CD4-positive, alpha-beta T cell treated with Interleukin-15 for 1 hour (primary cell): Measurements from ENCODE around the gene BORCS5.
A peak's percentile ranks its signal among the peaks of the same experiment; 100 is the strongest.
"Not testable (repeated sequence)": the region's sequence is repeated elsewhere in the genome, so short reads cannot be mapped to it uniquely, and the experiment has no call there.

ENCODE experiments used
- DNase-seq: peaks from one replicate; pipeline ENCODE4 v3.0.0-alpha.2; 2020

BORCS5 gene

GRCh38 chr12:12466157-12466556 is 109.3 kb downstream of the BORCS5 start:
- DNase-seq: peak; percentile 87

DNA sequence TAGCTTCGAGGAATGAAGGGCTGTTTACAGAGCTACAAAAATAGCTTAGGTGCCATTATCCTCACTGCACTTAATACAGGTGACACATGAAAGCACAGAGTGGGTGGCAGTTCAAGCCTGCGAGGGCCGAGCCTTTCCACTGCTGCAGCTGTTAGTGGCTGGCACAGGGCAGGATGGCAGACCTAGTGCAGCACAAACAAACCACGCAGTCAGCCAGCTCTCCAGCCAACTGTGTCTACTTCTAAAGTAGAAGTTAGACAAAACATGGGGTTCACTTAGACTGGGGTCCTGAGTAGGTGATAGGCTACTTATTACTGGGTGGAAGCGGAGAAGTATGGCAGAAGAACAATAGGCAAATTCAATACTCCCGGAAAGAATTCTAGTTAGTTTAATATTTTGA is 110.4 kb downstream of the BORCS5 start:
- peak; percentile 52 for DNase-seq

GRCh38 chr12:12467688-12468261 is 110.9 kb downstream of the BORCS5 start:
- peak; percentile 70 for DNase-seq

GRCh38 chr12:12468575-12468974 is 111.7 kb downstream of the BORCS5 start:
- DNase-seq: no peak

DNA sequence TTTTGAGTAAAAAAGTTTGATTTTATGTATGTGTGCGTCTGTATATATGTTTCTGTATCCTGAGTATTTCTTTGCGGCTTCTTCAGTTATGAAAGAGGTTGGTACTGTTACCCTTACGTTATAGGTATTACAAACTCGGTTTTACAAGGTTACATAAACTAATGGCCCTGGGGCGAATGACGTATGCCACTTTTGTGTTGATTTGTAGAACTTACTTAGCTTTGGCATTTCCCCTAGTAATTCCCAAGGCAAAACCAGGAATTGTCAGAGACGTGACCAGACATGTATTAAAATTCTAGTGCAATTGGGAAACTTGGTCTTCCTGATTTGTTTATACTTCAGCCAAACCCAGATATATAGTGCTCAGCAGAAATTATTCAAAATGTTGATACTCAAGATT is 112.5 kb downstream of the BORCS5 start:
- no peak for DNase-seq

DNA sequence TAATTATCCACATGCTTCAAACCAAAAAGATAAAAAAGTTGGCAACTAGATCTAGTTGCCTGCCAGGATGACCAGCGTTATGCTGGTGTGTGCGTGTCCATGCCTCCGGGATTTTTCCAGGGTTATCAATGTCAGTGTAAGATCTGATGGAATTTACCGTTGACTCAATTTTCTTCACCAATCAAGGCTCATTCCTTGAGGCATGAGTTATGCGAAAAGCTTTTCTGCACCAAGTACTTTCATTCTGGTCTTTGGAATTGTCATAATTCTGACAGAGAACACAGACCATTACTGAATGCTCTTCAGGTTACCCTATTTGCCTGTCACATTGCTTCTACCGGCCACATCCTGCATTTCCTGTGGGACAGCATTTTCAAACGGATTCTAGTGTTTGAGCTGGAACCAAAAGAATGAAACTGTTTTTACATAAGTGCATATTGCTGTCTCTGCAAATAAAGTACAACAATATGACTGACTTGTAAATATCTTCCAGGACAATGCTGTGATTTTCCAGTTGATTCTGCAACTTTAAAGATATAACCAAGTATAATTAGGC is 114.0 kb downstream of the BORCS5 start:
- DNase-seq: no peak

DNA sequence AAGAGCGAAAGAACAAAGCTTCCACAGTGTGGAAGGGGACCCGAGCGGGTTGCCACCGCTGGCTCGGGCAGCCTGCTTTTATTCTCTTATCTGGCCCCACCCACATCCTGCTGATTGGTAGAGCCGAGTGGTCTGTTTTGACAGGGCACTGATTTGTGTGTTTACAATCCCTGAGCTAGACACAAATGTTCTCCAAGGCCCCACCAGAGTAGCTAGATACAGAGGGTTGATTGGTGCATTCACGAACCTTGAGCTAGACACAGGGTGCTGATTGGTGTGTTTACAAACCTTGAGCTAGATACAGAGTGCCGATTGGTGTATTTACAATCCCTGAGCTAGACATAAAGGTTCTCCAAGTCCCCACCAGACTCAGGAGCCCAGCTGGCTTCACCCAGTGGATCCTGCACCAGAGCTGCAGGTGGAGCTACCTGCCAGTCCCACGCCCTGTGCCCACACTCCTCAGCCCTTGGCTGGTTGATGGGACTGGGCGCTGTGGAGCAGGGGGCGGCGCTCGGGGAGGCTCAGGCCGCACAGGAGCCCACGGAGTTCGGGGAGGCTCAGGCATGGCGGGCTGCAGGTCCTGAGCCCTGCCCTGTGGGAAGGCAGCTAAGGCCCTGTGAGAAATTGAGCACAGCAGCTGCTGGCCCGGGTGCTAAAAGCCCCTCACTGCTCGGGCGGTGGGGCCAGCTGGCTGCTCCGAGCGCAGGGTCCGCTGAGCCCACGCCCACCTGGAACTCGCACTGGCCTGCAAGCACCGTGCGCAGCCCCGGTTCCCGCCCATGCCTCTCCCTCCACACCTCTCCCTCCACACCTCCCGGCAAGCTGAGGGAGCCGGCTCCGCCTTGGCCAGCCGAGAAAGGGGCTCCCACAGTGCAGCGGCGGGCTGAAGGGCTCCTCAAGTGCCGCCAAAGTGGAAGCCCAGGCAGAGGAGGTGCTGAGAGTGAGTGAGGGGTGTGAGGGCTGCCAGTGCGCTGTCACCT is 115.4 kb downstream of the BORCS5 start:
- not testable (repeated sequence) for DNase-seq

- no peak for DNase-seq
These were observed 116.3 kb downstream of the BORCS5 start for GRCh38 chr12:12473223-12473622.

DNA sequence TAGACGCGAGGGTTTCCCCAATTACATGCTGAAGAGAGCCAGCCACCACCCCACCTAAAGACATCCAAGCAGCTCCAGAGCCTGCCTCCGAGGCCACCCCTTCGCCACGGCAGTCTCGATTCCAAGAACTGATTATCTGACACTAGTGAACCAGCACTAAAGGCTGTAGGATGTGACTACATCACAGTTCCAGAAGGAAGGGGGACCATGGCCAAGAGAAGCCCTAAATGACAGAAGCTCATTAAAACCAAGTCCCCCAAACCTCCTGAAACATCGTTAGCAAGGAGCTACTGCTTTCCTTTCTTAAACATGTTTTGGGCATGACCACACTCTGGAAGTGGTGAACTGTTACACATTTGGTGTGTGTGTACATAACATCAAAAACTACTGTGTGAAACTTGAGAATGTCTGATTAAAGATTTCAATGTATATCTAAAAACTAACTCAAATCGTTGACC is 117.6 kb downstream of the BORCS5 start:
- peak; percentile 68 for DNase-seq

GRCh38 chr12:12474931-12475795 is 118.3 kb downstream of the BORCS5 start:
- peak; percentile 62 for DNase-seq

DNA sequence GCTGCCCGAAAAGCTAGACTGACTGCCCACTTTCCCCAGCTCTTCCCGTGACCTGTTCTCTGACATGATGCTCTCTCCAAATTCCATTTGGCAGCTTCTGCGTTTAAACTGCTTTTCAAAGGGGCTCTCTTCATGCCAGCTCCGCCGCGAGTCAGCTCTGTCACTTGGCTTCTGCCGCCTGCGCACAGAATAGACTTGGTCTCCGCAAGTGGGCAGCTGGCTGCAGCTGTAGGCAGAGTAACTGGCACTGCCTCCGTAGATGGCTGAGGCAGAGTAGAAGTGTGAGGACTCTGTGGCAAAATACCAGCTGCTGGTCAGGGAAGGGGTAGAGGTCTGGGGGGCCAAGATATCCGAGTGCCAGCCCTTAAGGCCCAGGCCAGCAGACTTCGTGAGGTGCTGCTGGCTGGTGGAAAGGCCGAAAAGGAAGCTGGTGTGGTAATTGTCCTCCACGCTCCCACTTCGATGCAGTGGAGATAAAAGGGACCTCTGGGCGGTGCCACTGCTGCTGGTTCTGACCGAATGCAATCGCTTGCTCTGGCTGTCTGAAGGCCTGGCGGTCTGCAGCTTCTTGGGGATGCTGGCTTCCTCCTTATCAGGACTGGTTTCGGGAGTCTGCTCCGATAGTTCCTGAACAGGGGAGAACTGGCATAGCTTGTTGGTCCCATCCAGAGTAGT is 120.1 kb downstream of the BORCS5 start:
- no peak for DNase-seq

- DNase-seq: no peak
These were observed 120.6 kb downstream of the BORCS5 start for GRCh38 chr12:12477532-12477890.

DNA sequence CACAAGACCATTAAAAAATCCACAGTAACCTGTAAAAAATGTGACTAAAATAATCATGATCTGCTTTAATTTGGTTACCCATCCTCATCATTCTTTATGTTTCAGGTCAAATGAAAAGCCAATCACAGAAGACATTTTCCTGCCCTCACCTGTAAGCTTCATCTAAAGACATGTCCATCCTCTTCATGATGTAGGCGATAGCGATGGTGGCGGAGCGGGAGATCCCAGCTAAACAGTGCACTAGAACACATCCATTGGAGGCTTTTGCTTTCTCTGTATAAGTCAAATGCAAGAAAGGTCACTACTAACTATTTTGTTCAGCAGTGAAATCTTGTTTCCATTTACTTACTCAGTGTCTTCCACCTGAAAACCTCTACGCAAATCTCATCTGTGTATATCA is 123.2 kb downstream of the BORCS5 start:
- no peak for DNase-seq

GRCh38 chr12:12481631-12482030 is 124.8 kb downstream of the BORCS5 start:
- no peak for DNase-seq

- peak; percentile 59 for DNase-seq
These were observed 125.4 kb downstream of the BORCS5 start for GRCh38 chr12:12482150-12482761.

DNA sequence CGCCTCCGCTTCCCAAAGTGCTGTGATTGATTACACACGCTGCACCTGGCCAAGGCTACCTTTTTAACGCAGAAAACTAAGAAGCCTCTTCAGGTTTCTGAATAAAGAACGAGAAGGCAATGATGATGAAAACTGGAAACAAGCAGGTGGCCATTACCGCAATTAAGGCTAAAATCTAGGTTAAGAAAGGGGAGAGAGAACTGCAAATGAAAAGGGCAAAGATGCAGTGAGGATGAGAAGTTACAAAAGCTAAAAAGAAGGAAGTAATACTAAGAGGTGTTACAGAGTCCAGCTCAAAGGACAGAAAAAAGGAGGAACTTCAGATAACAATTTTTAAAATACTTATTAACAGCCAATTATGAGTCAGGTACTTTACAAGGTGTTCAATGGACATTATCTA is 126.1 kb downstream of the BORCS5 start:
- no peak for DNase-seq

- no peak for DNase-seq
These were observed 126.6 kb downstream of the BORCS5 start for GRCh38 chr12:12483438-12483837.

DNA sequence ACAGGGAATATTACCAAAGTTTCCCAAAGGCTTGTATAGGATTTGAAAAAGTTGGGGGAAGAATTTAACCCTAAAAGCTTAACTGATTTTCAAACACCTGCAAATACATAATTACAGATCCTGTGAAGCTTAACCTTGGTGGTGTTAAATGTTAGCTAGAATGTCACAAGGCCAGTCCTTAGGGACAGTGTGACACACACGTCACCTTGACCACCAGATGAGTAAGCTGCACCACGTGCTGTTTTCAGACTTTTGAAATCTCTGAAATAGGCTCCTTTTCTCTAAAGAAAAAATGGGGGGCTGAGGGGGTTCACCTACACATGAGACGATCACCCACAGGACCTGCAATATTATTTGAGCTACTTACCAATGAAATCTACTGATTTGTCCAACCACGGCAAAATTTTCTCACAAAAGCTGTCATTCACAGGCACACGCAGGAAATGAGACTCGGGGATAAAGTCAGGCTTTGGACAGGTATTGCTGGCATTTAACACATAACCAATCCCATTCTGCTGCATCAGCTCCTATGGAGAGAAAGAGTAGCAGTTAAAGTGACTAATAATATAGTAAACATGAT is 129.9 kb downstream of the BORCS5 start:
- DNase-seq: no peak

DNA sequence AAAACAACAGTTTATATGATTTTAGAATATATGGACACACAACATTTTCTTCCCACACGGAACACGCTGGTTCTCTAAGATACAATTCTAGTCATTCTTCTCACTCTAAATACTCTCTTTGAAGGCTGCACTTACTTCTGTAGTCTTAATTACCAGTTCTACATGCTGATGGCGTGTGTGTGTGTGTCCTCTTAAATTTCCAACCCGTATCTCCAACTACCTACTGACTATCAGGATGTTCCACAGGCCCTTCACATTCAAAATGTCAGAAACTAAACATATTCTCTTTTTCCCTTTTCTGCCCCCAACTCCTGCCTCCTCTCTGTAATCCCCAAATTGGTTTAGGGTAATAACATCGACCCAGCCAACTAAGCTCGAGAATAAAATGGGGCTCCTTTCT is 130.6 kb downstream of the BORCS5 start:
- no peak for DNase-seq

- DNase-seq: no peak
These were observed 131.4 kb downstream of the BORCS5 start for GRCh38 chr12:12488296-12488695.

GRCh38 chr12:12488823-12489550 is 132.1 kb downstream of the BORCS5 start:
- DNase-seq: no peak
